Measurements from ENCODE around the gene CCDC57.
A peak's percentile ranks its signal among the peaks of the same experiment; 100 is the strongest.
"Not testable (repeated sequence)": the region's sequence is repeated elsewhere in the genome, so short reads cannot be mapped to it uniquely, and the experiment has no call there.

Gene CCDC57, protein sequence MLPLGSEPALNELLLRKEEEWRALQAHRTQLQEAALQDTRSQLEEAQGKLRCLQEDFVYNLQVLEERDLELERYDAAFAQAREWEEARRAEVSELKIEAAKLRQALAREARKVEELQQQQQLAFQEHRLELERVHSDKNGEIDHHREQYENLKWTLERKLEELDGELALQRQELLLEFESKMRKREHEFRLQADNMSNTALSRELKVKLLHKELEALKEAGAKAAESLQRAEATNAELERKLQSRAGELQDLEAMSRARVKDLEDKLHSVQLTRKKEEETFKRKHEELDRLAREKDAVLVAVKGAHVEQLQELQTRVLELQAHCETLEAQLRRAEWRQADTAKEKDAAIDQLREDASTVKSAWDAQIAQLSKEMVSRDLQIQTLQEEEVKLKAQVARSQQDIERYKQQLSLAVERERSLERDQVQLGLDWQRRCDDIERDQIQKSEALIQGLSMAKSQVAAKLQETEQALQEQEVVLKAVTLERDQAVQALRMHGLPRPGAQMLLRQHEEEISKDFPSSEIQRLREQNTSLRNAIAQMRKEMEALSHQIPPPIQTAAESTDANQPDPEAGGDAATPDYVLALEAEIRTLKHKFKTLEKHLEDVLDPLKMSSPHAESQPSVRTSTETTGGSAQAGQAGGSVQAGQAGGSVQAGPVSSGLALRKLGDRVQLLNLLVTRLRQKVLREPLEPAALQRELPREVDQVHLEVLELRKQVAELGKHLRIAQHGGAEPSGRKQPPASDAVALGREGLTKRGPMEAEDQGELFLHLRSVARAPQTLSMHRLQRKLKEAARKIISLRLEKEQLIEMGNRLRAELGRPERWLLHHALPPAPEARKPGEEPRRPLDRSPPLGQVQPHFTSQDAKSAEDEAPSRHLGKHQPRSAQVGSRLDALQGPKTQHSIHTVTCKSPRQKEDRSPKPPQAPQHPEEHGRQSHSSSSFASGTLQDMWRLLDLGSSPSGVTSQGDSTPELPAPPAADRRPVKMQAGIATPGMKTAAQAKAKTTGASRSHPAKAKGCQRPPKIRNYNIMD

DNA sequence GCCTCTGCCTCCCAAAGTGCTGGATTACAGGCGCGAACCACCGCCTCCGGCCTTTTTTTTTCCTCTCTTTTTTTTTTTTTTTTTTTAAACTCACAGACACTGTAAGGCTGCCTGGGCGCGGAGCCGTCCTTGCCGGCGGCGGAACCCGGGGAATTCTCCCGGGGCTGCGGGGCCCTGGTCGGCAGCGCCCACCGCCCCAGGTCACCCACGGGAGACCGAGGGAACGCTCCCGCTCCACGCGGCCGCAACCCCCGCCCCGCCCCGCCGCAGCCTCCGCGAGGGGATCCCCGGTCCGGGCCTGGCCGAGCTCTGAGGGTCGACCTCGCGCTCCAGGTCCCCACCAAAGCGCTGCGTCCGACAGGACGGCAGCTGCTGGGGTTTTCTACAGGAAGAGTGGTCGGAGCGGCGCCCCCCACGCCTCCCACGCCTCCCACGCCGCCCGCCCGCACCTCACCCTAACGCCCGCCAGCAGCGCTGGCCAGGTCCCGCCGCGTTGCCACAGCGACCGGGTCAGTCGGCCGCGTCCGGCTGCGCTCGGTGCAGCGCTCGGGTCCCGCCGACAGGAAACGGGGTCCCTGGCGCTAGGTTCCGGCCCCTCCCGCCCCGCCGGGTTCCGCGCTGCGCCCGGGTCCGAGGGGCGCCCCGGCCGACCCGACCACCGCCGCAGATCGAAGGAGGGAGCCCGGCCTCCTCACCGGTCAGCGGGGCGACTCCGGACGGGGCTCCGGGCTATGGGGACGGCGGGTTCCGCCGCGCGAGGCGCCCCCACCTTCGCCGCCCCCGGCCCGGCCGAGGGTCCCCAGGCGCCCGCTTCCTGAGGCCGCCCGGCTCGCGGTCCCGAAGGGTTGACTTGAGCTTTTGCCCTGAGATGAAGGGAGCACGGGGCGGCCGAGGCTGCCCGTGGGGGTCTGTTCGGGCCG lies at the start of gene CCDC57:
CCDC57 (minus strand) TSS at position 512 of the 920 bp plus-strand sequence. CDS start 10,898 bp downstream, outside the sequence.
- DNase-seq (ENCODE audit: low spot score) = peak; percentile 75

DNA sequence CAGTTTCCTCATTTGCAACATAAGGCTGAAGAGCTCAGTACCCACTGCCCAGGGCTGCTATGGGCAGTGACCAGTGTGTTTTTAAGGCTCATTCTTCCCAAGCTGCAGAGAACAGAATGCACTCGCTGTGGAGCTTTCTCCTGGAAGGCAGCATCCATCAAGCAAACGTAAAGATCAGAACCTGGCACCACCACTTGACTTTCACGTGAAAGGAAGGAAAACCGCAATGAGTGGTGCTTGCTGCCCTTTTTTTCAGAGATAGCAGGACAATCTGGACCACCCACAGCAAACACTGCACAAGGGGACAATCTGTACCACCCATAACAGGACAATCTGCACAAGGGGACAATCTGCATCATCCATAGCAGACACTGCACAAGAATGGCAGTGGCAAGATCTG lies 49.7 kb upstream of the CCDC57 start:
- DNase-seq (ENCODE audit: low spot score) = no peak

DNA sequence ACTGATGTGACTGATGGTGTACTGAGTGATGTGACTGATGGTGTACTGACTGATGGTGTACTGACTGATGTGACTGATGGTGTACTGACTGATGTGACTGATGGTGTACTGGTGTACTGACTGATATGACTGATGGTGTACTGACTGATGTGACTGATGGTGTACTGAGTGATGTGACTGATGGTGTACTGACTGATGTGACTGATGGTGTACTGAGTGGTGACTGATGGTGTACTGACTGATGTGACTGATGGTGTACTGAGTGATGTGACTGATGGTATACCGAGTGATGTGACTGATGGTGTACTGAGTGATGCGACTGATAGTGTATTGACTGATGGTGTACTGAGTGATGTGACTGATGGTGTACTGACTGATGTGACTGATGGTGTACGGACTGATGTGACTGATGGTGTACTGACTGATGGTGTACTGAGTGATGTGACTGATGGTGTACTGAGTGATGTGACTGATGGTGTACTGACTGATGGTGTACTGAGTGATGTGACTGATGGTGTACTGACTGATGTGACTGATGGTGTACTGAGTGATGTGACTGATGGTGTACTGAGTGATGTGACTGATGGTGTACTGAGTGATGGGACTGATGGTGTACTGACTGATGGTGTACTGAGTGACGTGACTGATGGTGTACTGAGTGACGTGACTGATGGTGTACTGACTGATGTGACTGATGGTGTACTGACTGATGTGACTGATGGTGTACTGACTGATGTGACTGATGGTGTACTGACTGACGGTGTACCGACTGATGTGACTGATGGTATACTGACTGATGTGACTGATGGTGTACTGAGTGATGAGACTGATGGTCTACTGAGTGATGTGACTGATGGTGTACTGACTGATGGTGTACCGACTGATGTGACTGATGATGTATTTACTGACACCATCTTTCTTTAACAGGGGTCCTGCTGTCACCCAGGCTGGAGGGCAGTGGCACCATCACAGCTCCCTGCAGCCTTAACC lies 47.6 kb upstream of the CCDC57 start:
- DNase-seq (ENCODE audit: low spot score) = not testable (repeated sequence)

DNA sequence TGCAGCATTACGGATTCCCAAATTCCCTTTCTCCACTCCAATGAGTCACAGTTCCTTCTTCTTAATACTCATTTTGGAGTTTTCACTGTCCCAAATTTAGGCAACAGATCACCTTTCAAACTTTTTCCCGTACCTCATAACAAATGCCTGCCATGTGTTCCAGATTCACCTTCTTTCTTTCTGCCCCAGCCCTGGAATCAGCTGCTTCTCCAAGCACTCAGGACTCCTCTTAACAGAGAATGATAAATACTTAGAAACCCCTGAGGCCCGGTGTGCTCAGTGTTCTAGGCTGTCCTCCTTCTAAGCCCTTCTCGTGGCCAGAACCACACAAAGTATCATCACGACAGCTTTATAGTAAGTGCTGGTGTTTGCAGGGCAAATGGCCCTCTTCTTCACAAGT lies 45.9 kb upstream of the CCDC57 start:
- DNase-seq (ENCODE audit: low spot score) = no peak

DNA sequence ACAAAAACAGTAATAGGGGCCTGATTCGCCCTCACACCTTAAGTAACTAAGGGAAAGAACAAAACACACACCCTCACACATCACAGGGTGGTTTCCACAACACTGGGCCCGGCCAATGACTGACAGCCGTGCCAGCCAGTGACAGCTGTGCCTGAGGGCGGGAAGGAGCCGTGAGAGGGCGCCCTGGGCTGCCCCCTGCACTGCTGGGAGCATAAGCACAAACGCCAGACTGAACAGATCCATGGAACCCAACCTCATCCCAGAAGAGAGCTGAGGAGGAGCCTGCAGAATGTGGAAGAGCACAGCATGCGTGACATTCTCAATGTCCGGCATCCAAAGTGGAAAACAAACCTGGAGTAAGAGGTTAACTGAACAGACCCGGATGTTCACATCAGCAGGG lies 44.8 kb upstream of the CCDC57 start:
- no peak for DNase-seq (ENCODE audit: low spot score)

- no peak for DNase-seq (ENCODE audit: low spot score)
Measured at GRCh38 chr17:82256242-82256885, 43.7 kb upstream of the CCDC57 start.

DNA sequence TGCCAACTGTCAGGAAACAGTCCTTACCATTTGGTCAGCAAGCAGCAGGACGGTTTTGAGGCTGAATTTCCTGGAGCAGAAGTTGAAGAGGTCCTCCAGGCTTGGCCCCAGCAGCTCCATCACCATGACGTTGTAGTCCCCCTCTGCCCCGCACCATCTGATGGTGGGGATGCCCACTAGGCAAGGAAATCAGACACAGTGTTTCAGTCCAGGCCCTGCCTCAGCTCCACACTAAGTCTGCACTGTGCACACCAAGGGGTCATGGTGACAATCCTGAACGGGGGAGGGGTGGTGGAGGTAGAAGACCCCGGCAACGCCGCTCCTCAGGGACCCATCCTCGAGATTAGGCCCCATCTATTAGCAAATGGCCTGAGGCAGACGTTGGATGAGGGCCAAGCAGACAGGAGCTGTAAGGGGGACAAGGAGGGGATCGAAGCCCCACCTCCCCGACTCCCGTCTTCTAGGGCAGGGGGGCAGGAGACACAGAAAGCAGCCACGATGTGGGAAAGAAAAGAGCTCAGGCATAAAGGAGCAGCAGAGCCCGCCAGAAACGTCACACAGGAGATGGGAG lies 42.8 kb upstream of the CCDC57 start:
- DNase-seq (ENCODE audit: low spot score) = no peak

GRCh38 chr17:82254746-82255145 lies 42.1 kb upstream of the CCDC57 start:
- not testable (repeated sequence) for DNase-seq (ENCODE audit: low spot score)

DNA sequence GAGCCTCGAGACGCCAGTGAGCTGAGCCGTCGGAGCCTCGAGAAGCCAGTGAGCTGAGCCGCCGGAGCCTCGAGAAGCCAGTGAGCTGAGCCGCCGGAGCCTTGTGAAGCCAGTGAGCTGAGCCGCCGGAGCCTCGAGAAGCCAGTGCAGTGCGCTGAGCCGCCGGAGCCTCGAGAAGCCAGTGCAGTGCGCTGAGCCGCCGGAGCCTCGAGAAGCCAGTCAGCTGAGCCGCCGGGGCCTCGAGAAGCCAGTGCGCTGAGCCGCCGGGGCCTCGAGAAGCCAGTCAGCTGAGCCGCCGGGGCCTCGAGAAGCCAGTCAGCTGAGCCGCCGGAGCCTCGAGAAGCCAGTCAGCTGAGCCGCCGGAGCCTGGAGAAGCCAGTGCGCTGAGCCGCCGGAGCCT lies 41.5 kb upstream of the CCDC57 start:
- not testable (repeated sequence) for DNase-seq (ENCODE audit: low spot score)

DNA sequence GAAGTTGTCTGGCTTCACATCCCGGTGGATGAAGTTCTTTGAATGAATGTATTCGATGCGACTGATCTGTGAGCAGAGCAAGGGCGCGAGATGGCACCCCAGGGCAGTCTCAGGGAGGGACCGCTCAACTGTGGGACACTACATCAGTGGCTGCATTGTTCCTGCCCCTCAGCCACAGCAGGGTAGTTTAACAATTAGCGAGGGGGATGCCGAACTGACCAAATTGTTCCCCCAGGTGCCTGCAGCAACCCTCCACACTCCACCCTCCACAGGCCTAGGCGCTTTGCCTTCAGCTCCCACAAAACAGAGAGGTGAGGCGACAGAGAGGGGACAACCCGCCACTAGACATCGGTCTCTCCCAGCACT lies 40.5 kb upstream of the CCDC57 start:
- DNase-seq (ENCODE audit: low spot score) = no peak

DNA sequence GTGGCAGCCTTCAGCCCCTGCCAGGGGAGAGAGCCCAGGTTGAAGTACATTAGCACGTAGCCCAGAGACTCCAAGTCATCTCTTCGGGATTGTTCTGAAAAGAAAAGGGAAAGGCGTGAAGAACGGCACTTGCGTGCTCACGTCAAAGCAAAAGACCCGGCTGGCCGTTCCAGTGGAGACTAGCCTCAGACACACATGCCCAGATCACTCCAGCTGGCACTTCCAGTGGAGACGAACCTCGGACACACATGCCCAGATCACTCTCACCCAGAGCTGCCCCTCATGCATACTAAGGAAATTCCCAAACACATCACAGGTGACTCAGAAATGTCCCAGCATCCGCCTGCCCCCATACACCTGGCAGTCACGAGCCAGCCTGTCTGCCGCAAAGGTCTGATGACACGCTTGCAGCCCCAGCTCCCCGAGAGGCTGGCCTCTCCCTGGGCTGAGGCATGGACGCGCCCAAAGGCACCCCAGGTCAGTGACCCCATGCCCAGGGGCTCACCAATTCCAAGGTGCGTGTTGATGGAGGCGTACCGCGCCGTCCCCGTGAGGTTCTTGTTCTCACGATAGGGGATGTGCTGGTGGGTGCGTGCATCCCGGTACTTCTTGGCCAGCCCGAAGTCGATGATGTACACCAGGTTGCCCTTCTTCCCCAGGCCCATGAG lies 40.0 kb upstream of the CCDC57 start:
- no peak for DNase-seq (ENCODE audit: low spot score)

DNA sequence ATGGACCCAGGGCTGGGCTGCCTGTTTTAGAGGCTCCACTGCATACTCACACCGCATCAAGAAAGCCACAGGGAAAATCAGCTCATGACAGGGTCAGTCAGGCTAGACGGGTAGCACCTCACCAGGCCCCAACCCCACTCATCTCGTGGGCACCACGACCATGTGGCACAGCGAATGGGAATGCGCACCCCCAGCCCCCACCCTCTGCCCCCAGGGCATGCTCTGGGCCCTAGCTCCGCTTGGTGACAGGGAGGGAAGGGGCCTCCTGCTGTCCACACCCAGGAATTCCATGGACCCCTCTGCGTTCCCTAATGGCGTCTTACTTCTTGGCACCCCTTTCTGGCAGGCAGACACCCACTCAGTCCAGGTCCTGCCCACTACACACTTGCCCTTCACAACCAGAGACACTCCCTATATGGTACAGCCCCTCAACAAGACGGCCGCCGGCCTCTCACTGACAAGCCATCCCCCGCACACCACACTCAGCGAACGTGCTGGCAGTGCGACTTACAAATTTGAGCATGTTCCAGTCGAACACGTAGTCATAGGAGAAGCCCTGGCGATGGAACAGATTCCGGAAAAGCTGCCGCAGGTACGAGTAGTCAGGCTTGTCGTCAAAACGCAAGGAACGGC lies 38.3 kb upstream of the CCDC57 start:
- DNase-seq (ENCODE audit: low spot score) = no peak

DNA sequence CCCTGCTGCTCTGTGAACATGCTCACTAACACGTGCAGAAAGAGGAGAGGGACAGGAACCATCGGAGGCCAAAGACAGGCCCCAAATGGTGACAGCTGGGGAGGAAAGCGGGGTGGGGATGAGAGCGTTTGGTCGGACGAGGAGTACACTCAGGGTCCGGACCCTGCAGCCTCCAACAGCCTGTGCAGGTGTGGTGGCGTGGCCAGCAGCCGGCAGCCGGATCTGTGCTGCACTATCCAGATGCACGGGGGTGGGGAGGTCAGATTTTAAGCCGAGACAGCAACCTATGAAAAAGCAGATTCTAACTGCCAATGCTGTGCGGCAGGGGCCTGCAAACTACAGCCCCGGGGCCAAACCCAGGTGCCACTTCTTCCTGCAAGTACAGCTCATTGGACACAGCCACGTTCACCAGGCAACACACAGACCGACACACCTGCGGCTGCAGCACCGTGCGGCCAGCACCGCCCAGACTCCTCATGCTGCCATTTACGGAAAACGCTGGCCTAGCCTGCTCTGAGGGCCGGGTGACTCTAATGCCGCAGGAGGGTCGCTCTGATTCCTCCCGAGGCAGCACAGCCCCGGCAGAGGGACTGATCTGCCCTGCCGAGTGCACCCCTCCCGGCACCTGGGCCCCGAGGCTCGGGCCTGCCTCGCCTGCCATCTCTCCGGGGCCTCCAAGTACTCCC lies 37.4 kb upstream of the CCDC57 start:
- no peak for DNase-seq (ENCODE audit: low spot score)

DNA sequence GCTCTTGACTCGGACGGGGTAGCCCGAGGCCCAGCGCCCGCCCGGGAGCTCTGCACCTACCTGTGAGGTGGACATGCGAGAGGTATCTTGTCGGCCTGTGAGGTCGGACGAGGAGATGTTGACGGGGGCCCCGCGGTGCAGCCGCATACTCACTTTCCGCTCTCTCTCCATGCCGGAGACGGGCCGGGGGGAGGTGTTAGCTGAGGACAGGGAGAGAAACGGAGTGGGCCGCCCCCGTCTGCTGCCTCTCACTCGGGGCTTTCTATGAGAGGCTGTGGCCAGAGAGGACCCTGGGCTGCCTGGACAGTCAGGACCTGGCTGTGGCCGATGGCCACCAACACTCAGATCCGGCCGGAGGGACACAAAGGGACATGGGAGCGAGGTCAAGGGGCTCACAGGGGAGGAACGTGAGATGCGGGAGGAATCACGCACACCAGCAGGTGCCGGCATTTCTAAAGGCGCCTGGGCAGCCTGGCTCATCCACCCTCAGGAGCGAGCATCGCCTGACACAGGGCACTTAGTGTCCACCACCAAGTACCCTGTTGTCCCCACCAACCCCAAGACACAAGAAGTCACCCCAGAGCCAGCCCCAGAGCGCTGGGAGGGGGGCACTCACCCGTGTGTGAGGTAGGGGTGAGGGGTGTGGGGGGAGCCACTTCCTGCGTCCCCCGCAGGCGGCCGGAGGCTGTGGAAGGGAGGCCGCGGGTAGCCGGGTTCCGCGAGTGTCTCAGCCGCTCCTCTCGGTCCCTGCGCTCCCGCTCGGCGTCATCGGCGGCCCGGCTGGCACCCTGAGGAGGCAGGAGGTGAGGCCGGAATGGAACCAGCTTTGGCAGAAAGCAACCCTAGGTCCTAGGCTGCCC lies 36.4 kb upstream of the CCDC57 start:
- DNase-seq (ENCODE audit: low spot score) = no peak

GRCh38 chr17:82247856-82248671 lies 35.4 kb upstream of the CCDC57 start:
- DNase-seq (ENCODE audit: low spot score) = no peak

DNA sequence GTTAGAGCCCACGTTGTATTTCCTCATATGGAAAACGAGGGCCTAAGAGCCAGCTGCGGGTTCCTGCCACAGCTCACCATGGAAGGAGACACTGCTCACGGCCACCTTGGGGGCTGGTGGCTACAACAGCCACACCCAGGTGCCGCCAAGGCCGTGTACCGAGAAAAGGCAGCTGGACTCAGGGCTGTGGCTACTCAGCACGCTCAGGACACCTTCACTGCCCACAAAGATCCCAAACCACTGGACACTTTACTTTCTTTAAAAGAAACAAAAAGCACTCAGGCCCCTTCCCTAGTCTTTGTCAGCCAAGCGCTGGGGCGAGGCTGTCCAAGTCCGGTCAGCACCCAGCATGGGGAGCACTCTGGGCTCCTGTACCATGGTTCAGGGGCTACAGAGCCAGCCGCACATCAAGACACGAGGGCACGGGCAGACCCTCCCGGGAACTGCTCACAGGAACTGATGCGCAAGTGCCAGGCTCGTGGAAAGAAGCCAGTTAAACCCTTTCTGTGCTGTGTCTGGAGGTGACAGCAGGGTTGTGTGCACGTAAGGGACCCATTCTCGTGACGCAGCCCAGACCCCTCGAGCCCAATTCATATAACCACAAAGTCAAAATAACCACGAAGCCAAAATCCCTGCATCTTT lies 34.7 kb upstream of the CCDC57 start:
- DNase-seq (ENCODE audit: low spot score) = no peak
